HG03135 (cell line): ENCODE measurements around the gene ATIC.

Source experiments
- ATAC-seq: cut with Tn5 transposase; IDR thresholded peaks from one replicate; pipeline ENCODE4 v1.9.1; 2021; ENCODE audit warnings: mild to moderate bottlenecking, moderate library complexity; ENCODE audit not compliant: unreplicated experiment

The ATIC gene

GRCh38 chr2:215396595-215397313 lies 84.9 kb downstream of the ATIC start:
- no peak for ATAC-seq

DNA sequence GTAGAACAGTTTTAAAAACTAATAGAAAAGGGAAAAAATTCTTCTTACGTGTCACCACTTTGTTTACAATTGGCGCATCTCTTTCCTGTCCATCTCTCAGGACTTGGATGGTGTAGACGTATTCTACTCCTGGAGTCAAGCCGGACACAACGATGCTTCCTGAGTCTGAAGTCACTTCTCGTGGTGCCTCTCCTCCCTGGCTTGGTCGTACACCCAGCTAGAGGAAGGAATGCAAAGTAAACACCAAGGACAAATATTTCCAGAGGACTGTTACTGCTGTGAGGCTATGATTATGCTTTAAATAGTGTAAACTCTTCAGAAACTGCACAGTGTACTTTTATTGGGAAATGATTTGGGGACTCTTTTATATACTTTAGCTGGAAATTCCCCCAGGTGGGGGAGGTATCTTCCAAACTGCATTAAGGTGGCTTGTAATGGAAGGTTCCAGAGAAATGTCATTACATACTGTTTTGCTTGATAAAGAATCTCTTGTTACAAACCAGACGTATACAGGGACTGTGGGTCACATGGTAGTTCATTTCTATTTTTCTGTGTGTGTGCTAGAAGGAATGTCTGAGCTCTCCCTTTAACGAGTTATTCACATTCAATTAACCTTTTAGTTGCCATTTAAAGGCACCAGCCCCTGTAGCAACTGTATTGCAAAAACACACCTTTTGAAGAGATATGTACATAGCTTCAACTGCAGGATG lies 85.9 kb downstream of the ATIC start:
- no peak for ATAC-seq

- no peak for ATAC-seq
Observed at GRCh38 chr2:215399067-215399716, 87.3 kb downstream of the ATIC start.
